GM23338 (cell line): ENCODE results near the gene CLCNKA. TPM values are rescaled to one million over a fixed set of nuclear protein-coding genes. Genes with fewer than 3 reads are reported as not detected.

Experiments
- CREB1 ChIP-seq: fragments of 250-450 bp; sonication (Bioruptor Pico); IDR thresholded peaks from 2 replicates; pipeline ENCODE4 v1.5.0; 2020; ENCODE audit warnings: low read depth, mild to moderate bottlenecking, moderate library complexity
- CTCF ChIP-seq, 2 experiments: fragments of 200-600 bp in 1 of 2; sonication (generic) in 1 of 2; conservative IDR thresholded peaks; 2 replicates each; pipeline versions ENCODE4 v1.5.1 to v1.6.1; 2016 to 2017; ENCODE audit warnings: antibody characterized with exemption in 2 of 2, low read depth in 2 of 2, mild to moderate bottlenecking in 2 of 2, moderate library complexity in 1 of 2
- ETS1 ChIP-seq: IDR thresholded peaks from 2 replicates; pipeline ENCODE4 v1.6.1; 2016; ENCODE audit warnings: antibody characterized with exemption
- EZH2 ChIP-seq: fragments of 200-600 bp; sonication (generic); IDR thresholded peaks from one replicate; pipeline ENCODE4 v1.8.0; 2017; ENCODE audit warnings: antibody characterized with exemption, mild to moderate bottlenecking, low read depth; ENCODE audit not compliant: unreplicated experiment
- EZH2phosphoT487 ChIP-seq: fragments of 200-600 bp; sonication (generic); IDR thresholded peaks from one replicate; pipeline ENCODE4 v1.8.1; 2018; ENCODE audit warnings: antibody characterized with exemption; ENCODE audit not compliant: unreplicated experiment
- JUNB ChIP-seq: IDR thresholded peaks from one replicate; pipeline ENCODE4 v1.6.1; 2016; ENCODE audit warnings: antibody characterized with exemption; ENCODE audit not compliant: unreplicated experiment
- NANOG ChIP-seq: IDR thresholded peaks from 2 replicates; pipeline ENCODE4 v1.6.1; 2016; ENCODE audit warnings: antibody characterized with exemption, borderline replicate concordance
- POLR2AphosphoS5 ChIP-seq: IDR thresholded peaks from 2 replicates; pipeline ENCODE4 v1.6.1; 2016; ENCODE audit warnings: antibody characterized with exemption, low read depth
- STAT1 ChIP-seq: IDR thresholded peaks from one replicate; pipeline ENCODE4 v1.6.1; 2016; ENCODE audit warnings: antibody characterized with exemption; ENCODE audit not compliant: unreplicated experiment
- ZNF114 ChIP-seq: fragments of 250-450 bp; sonication (Bioruptor Pico); IDR thresholded peaks from 2 replicates; pipeline ENCODE4 v1.5.0; 2020; ENCODE audit warnings: mild to moderate bottlenecking, moderate library complexity
- ZNF331 ChIP-seq: fragments of 250-450 bp; sonication (Bioruptor Pico); IDR thresholded peaks from 2 replicates; pipeline ENCODE4 v1.5.0; 2020; ENCODE audit warnings: low read depth, mild to moderate bottlenecking, moderate library complexity
- ZNF462 ChIP-seq: fragments of 250-450 bp; sonication (Bioruptor Pico); IDR thresholded peaks from 2 replicates; pipeline ENCODE4 v1.5.0; 2020; ENCODE audit warnings: mild to moderate bottlenecking, moderate library complexity
- polyA plus RNA-seq: library from polyadenylated mRNA; unstranded; fragments of >200 nt; fragmentation: Nextera tagmentation; extraction: Ambion mirVana; gene quantifications from 2 replicates; pipeline ENCODE4 v1.2.1, GENCODE V29; 2016
- total RNA-seq: library from RNA; depleted of rRNA; stranded (reverse); fragments of >200 nt; shearing (Covaris generic); gene quantifications from 2 replicates; pipeline ENCODE4 v1.2.3, GENCODE V29; 2014

CLCNKA gene
- total and polyA plus RNA-seq, 2 experiments from 2014 or later: 0.59 to 0.76 TPM

- TF ChIP-seq ZNF462 (CRISPR knock-in tag): no peak
- no peak for TF ChIP-seq ZNF114 (CRISPR knock-in tag)
- no peak for TF ChIP-seq EZH2
- TF ChIP-seq JUNB: no peak
- TF ChIP-seq ZNF331 (CRISPR knock-in tag): no peak
- TF ChIP-seq CTCF (conservative IDR thresholded peaks at IDR 0.05; ENCODE audit: low read depth in 2 of 2): no peak
- no peak for TF ChIP-seq STAT1
- TF ChIP-seq CREB1 (CRISPR knock-in tag): no peak
- no peak for TF ChIP-seq POLR2AphosphoS5
- no peak for TF ChIP-seq NANOG
- TF ChIP-seq EZH2phosphoT487: no peak
- TF ChIP-seq ETS1: no peak
Observed at GRCh38 chr1:16071614-16072013, 49.8 kb downstream of the CLCNKA start (continued).
